HCT116 (cell line): ENCODE measurements around the gene ZNF282. TPM values are rescaled to one million over a fixed set of nuclear protein-coding genes. Genes with fewer than 3 reads are reported as not detected.
A peak's percentile ranks its signal among the peaks of the same experiment; 100 is the strongest.

Experiments
- CEBPB ChIP-seq: IDR thresholded peaks from 2 replicates; pipeline ENCODE4 v1.6.1; 2012; ENCODE audit warnings: low read depth
- EGR1 ChIP-seq: IDR thresholded peaks from 2 replicates; pipeline ENCODE4 v1.6.1; 2012; ENCODE audit warnings: low read depth
- ELF1 ChIP-seq: IDR thresholded peaks from 2 replicates; pipeline ENCODE4 v1.6.1; 2012; ENCODE audit warnings: low read depth, borderline replicate concordance
- JUND ChIP-seq: IDR thresholded peaks from 2 replicates; pipeline ENCODE4 v1.6.1; 2012
- POLR2A ChIP-seq: IDR thresholded peaks from 2 replicates; pipeline ENCODE4 v1.7.0; 2011; ENCODE audit warnings: borderline replicate concordance; ENCODE audit not compliant: insufficient read depth, insufficient read length; ENCODE audit errors: extremely low read depth
- RAD21 ChIP-seq: IDR thresholded peaks from 2 replicates; pipeline ENCODE4 v1.6.1; 2012; ENCODE audit warnings: low read depth, mild to moderate bottlenecking
- SP1 ChIP-seq: IDR thresholded peaks from 2 replicates; pipeline ENCODE4 v1.6.1; 2012; ENCODE audit warnings: low read depth
- TCF7L2 ChIP-seq: IDR thresholded peaks from 2 replicates; pipeline ENCODE4 v1.7.0; 2011; ENCODE audit warnings: borderline replicate concordance, inconsistent platforms; ENCODE audit not compliant: insufficient read depth, insufficient read length; ENCODE audit errors: extremely low read depth
- YY1 ChIP-seq: IDR thresholded peaks from 2 replicates; pipeline ENCODE4 v1.6.1; 2011; ENCODE audit warnings: low read length, low read depth, moderate library complexity, mild to moderate bottlenecking; ENCODE audit not compliant: insufficient replicate concordance; ENCODE audit errors: extremely low read depth
- ZFX ChIP-seq: fragments of 450-650 bp; IDR thresholded peaks from 2 replicates; pipeline ENCODE4 v1.6.1; 2017
- total RNA-seq: library from RNA; stranded (reverse); gene quantifications from one replicate; pipeline ENCODE4 v1.2.1, GENCODE V29; 2021; ENCODE audit not compliant: unreplicated experiment
- TF ChIP-seq, protein P1 (sequence below): IDR thresholded peaks from 2 replicates; pipeline ENCODE4 v1.6.1; 2012
- TF ChIP-seq, protein P2 (sequence below): IDR thresholded peaks from 2 replicates; pipeline ENCODE4 v1.6.1; 2012; ENCODE audit warnings: low read depth

Gene ZNF282
- total RNA-seq, 1 experiment from 2014 or later = 30.4 TPM

DNA sequence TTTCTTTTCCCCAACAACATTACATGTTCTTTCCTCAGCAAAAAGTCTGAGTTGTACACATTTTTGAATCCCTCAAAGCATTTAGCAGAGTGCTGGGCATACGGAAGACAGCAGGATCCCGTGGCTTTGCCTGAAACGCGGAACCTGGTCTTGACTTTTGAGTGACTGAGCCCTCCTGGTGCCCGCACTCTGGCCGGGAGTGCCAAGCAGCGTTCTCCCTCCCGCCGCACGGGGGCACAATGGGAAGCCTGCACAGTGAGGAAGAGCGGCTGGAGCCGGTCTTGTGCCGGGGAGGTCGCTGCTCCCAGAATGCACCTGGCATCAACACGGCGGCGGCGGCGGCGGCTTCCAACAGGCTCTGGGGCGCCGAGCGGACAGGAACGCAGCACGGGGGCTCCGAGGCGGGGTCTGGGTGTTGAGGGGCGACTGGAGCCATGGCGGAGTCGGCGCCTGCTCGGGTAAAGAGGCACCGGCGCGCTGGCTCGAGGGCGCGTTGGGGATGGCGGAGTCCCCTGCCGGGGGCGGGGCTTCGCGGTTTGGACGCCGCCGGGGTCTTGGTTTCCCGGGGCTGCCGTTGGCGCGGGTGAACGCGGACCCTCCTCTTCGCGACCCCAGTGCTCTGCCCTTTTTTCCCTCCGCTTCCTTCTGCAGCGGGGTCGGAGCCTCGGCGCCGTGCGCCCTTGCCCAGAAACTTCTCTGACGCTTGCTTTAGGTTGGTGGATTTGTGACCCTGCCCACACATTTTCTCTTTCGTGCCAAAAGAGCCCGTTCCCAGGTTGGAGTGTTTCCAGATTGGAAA is 44.2 kb downstream of the ZNF282 start, which contains the start of gene ZNF212 (continued):
- TF ChIP-seq, protein P1, sequence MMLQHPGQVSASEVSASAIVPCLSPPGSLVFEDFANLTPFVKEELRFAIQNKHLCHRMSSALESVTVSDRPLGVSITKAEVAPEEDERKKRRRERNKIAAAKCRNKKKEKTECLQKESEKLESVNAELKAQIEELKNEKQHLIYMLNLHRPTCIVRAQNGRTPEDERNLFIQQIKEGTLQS = no peak
- TF ChIP-seq, protein P2, sequence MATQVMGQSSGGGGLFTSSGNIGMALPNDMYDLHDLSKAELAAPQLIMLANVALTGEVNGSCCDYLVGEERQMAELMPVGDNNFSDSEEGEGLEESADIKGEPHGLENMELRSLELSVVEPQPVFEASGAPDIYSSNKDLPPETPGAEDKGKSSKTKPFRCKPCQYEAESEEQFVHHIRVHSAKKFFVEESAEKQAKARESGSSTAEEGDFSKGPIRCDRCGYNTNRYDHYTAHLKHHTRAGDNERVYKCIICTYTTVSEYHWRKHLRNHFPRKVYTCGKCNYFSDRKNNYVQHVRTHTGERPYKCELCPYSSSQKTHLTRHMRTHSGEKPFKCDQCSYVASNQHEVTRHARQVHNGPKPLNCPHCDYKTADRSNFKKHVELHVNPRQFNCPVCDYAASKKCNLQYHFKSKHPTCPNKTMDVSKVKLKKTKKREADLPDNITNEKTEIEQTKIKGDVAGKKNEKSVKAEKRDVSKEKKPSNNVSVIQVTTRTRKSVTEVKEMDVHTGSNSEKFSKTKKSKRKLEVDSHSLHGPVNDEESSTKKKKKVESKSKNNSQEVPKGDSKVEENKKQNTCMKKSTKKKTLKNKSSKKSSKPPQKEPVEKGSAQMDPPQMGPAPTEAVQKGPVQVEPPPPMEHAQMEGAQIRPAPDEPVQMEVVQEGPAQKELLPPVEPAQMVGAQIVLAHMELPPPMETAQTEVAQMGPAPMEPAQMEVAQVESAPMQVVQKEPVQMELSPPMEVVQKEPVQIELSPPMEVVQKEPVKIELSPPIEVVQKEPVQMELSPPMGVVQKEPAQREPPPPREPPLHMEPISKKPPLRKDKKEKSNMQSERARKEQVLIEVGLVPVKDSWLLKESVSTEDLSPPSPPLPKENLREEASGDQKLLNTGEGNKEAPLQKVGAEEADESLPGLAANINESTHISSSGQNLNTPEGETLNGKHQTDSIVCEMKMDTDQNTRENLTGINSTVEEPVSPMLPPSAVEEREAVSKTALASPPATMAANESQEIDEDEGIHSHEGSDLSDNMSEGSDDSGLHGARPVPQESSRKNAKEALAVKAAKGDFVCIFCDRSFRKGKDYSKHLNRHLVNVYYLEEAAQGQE = no peak
- TF ChIP-seq JUND = no peak
- peak; percentile 37 for TF ChIP-seq TCF7L2
- TF ChIP-seq CEBPB = no peak
- no peak for TF ChIP-seq ZFX
- TF ChIP-seq RAD21 = peak; percentile 59
- TF ChIP-seq ELF1 = no peak; the same call in 1 of the 2 replicates
- TF ChIP-seq YY1 = peak; percentile 88
- TF ChIP-seq SP1 = peak; percentile 83
- 0 out of 2 replicates have a peak, but pooled peaks have one; percentile 32 for TF ChIP-seq EGR1
- TF ChIP-seq POLR2A = no peak
- TF ChIP-seq, all 23 proteins: peak for 12
